GM18867 (cell line): ENCODE measurements around the gene NOX5.

Experiments used
- ATAC-seq: cut with Tn5 transposase; IDR thresholded peaks from one replicate; pipeline ENCODE4 v1.9.1; 2021; ENCODE audit warnings: mild to moderate bottlenecking, moderate library complexity; ENCODE audit not compliant: unreplicated experiment

The NOX5 gene

GRCh38 chr15:69017978-69018377 lies 3.5 kb downstream of the NOX5 start:
- ATAC-seq = no peak

- ATAC-seq = no peak
These were observed 4.5 kb downstream of the NOX5 start for GRCh38 chr15:69018951-69019350.

GRCh38 chr15:69021895-69022294 lies 7.4 kb downstream of the NOX5 start:
- ATAC-seq = no peak

- ATAC-seq = no peak
These were observed 10.8 kb downstream of the NOX5 start for GRCh38 chr15:69025320-69025719.

- ATAC-seq = no peak
These were observed 11.9 kb downstream of the NOX5 start for GRCh38 chr15:69026355-69026754.

GRCh38 chr15:69027976-69028518 lies 13.6 kb downstream of the NOX5 start:
- no peak for ATAC-seq

GRCh38 chr15:69031013-69032001 lies 16.8 kb downstream of the NOX5 start:
- ATAC-seq = no peak

GRCh38 chr15:69032031-69032430 lies 17.5 kb downstream of the NOX5 start:
- no peak for ATAC-seq

- ATAC-seq = no peak
These were observed 18.3 kb downstream of the NOX5 start for GRCh38 chr15:69032703-69033373.

GRCh38 chr15:69034352-69034751 lies 19.9 kb downstream of the NOX5 start:
- ATAC-seq = no peak

- ATAC-seq = no peak
These were observed 20.9 kb downstream of the NOX5 start for GRCh38 chr15:69035205-69035917.

- no peak for ATAC-seq
These were observed 21.4 kb downstream of the NOX5 start for GRCh38 chr15:69035918-69036258.

GRCh38 chr15:69036826-69037225 lies 22.3 kb downstream of the NOX5 start:
- ATAC-seq = no peak

GRCh38 chr15:69037482-69037881 lies 23.0 kb downstream of the NOX5 start:
- no peak for ATAC-seq

GRCh38 chr15:69037977-69038376 lies 23.5 kb downstream of the NOX5 start:
- ATAC-seq = no peak

- no peak for ATAC-seq
These were observed 24.0 kb downstream of the NOX5 start for GRCh38 chr15:69038508-69038907.

- no peak for ATAC-seq
These were observed 25.2 kb downstream of the NOX5 start for GRCh38 chr15:69039516-69040225.

- ATAC-seq = no peak
These were observed 28.0 kb downstream of the NOX5 start for GRCh38 chr15:69042531-69042930.

GRCh38 chr15:69045802-69046201 lies 31.3 kb downstream of the NOX5 start:
- no peak for ATAC-seq

GRCh38 chr15:69046781-69047180 lies 32.3 kb downstream of the NOX5 start:
- ATAC-seq = no peak

GRCh38 chr15:69049976-69050375 lies 35.5 kb downstream of the NOX5 start:
- ATAC-seq = no peak
